ENCODE measurements around the gene LRP5.

LRP5 gene

DNA sequence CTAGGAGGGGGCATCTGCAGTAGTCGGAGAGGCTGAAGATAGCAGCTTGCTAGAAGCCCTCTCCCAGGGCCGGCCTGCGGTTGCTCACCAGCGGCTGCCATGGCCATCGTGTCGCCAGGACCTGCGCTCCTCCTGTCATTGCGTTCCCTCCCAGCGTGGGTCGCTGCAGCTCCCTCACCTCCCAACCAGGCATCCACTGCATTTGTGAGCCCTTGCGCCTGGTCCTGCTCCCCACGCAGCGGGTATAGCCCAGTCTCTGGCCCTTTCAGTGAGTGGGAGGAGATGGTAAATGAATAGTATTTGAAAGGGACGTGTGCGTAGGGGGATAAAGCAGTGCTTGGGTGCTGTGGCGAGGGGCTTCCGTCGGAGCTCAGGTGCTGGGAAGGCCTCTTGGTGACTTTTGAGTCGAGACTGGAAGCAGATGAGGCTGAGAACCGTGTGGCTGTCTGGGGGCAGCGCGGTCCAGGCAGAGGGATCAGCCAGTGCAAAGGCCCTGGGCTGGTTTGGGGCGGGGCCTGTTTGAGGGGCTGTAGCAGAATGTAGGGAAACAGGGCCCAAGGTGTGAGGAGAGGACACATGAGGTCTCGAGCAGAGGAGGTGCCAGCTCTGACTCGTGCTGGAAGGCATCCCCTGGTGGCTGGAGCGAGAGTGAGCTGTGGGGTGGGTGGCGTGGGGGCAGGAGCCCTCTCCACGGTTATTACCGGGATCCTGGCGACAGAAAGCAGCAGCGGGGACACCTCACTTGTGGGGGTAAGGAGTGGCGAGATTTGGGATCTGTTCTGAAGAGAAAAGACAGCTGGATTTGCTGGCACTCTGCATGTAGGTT, 39.3 kb downstream of the LRP5 start:
- Histone ChIP-seq H2BK12ac (ENCODE audit: low read length) (no peak overlapping the region), H3K18ac (ENCODE audit: low read length) (peak overlapping the region; percentile 61), H4K91ac (ENCODE audit: low read depth, low read length, poor library complexity) (no peak overlapping the region), H3K36me3 (replicated peaks in 1 of 2; ENCODE audit: control insufficient read depth in 2 of 2, insufficient read depth in 2 of 2, low read length in 2 of 2) (peaks cover 10 to 44% of the 10 kb centered on the region in 2 donors), H3K9me3 (replicated peaks in 1 of 2; ENCODE audit: control insufficient read depth in 2 of 2, insufficient read depth in 1 of 2, low read depth in 1 of 2, low read length in 2 of 2) (peaks cover 2 to 3% of the 10 kb centered on the region in 2 donors), H3K79me1 (ENCODE audit: low read depth, low read length) (peaks cover 10% of the 10 kb centered on the region), H3K23ac (ENCODE audit: low read depth, low read length, poor library complexity) (peak overlapping the region; percentile 59), H2BK15ac (ENCODE audit: low read length) (no peak overlapping the region), H3K4ac (ENCODE audit: low read length) (no peak overlapping the region), H2AFZ (ENCODE audit: low read length) (no peak overlapping the region), H3K27ac (replicated peaks; ENCODE audit: low read length) (no peak overlapping the region), H3K9ac (ENCODE audit: low read depth, low read length, poor library complexity) (no peak overlapping the region), H2BK5ac (ENCODE audit: low read length) (peak overlapping the region; percentile 27), H3K4me3 (ENCODE audit: low read length in 2 of 2) (no peak overlapping the region), H4K8ac (ENCODE audit: low read depth, low read length) (no peak overlapping the region), H3K14ac (ENCODE audit: low read length) (no peak overlapping the region), H2AK5ac (ENCODE audit: low read depth, low read length) (peak overlapping the region; percentile 50), H3K4me1 (ENCODE audit: control insufficient read depth in 2 of 2, insufficient read depth in 1 of 2, low read depth in 1 of 2, low read length in 2 of 2) (peaks cover 5 to 10% of the 10 kb centered on the region in 2 donors), H2BK120ac (ENCODE audit: low read depth, low read length) (no peak overlapping the region), H3K27me3 (ENCODE audit: control insufficient read depth in 3 of 3, insufficient read depth in 3 of 3, low read depth in 1 of 3, low read length in 3 of 3) (no peaks in the 10 kb centered on the region), H3K4me2 (ENCODE audit: insufficient read depth, low read length, poor library complexity, severe bottlenecking) (no peak overlapping the region)
- DNase-seq (ENCODE audit: low spot score): no peak
- 100% methylated on average over 3 of the region's 32 CpGs; no CpG with 5 or more reads in 1 of the 2 donors for WGBS, 2 donors (ENCODE audit: extremely low coverage in 2 of 2, insufficient read length in 2 of 2, insufficient replicate concordance in 1 of 2)

GRCh38 chr11:68352591-68352990, 40.2 kb downstream of the LRP5 start:
- H3K27ac ChIP-seq (replicated peaks; ENCODE audit: low read length): no peak overlapping the region
- H3K23ac ChIP-seq (ENCODE audit: low read depth, low read length, poor library complexity): no peak overlapping the region
- H3K27me3 ChIP-seq (ENCODE audit: control insufficient read depth in 3 of 3, insufficient read depth in 3 of 3, low read depth in 1 of 3, low read length in 3 of 3): no peaks in the 10 kb centered on the region
- H3K9me3 ChIP-seq (replicated peaks in 1 of 2; ENCODE audit: control insufficient read depth in 2 of 2, insufficient read depth in 1 of 2, low read depth in 1 of 2, low read length in 2 of 2): peaks cover 3% of the 10 kb centered on the region in 2 donors
- WGBS, 2 donors (ENCODE audit: extremely low coverage in 2 of 2, insufficient read length in 2 of 2, insufficient replicate concordance in 1 of 2): no CpG with 5 or more reads among the region's 4 CpGs
- H4K91ac ChIP-seq (ENCODE audit: low read depth, low read length, poor library complexity): no peak overlapping the region
- no peak overlapping the region for H3K4me3 ChIP-seq (ENCODE audit: low read length in 2 of 2)
- no peak overlapping the region for H4K8ac ChIP-seq (ENCODE audit: low read depth, low read length)
- no peak overlapping the region for H3K9ac ChIP-seq (ENCODE audit: low read depth, low read length, poor library complexity)
- H3K4me1 ChIP-seq (ENCODE audit: control insufficient read depth in 2 of 2, insufficient read depth in 1 of 2, low read depth in 1 of 2, low read length in 2 of 2): peaks cover 5 to 10% of the 10 kb centered on the region in 2 donors
- no peak overlapping the region for H2AK5ac ChIP-seq (ENCODE audit: low read depth, low read length)
- H2BK15ac ChIP-seq (ENCODE audit: low read length): no peak overlapping the region
- H2BK120ac ChIP-seq (ENCODE audit: low read depth, low read length): no peak overlapping the region
- H2AFZ ChIP-seq (ENCODE audit: low read length): no peak overlapping the region
- no peak overlapping the region for H3K18ac ChIP-seq (ENCODE audit: low read length)
- H3K36me3 ChIP-seq (replicated peaks in 1 of 2; ENCODE audit: control insufficient read depth in 2 of 2, insufficient read depth in 2 of 2, low read length in 2 of 2): peaks cover 12 to 50% of the 10 kb centered on the region in 2 donors
- no peak overlapping the region for H3K4ac ChIP-seq (ENCODE audit: low read length)
- no peak overlapping the region for H2BK12ac ChIP-seq (ENCODE audit: low read length)
- H2BK5ac ChIP-seq (ENCODE audit: low read length): no peak overlapping the region
- H3K14ac ChIP-seq (ENCODE audit: low read length): no peak overlapping the region
- peaks cover 6% of the 10 kb centered on the region for H3K79me1 ChIP-seq (ENCODE audit: low read depth, low read length)
- DNase-seq (ENCODE audit: low spot score): no peak
- H3K4me2 ChIP-seq (ENCODE audit: insufficient read depth, low read length, poor library complexity, severe bottlenecking): no peak overlapping the region

- Histone ChIP-seq H2BK15ac (ENCODE audit: low read length) (peak overlapping the region; percentile 32), H2AK5ac (ENCODE audit: low read depth, low read length) (no peak overlapping the region), H3K14ac (ENCODE audit: low read length) (no peak overlapping the region), H3K4ac (ENCODE audit: low read length) (no peak overlapping the region), H2BK12ac (ENCODE audit: low read length) (no peak overlapping the region), H2BK5ac (ENCODE audit: low read length) (no peak overlapping the region), H2BK120ac (ENCODE audit: low read depth, low read length) (no peak overlapping the region), H3K79me1 (ENCODE audit: low read depth, low read length) (peaks cover 3% of the 10 kb centered on the region), H3K9ac (ENCODE audit: low read depth, low read length, poor library complexity) (no peak overlapping the region), H4K8ac (ENCODE audit: low read depth, low read length) (no peak overlapping the region), H3K4me1 (ENCODE audit: control insufficient read depth in 2 of 2, insufficient read depth in 1 of 2, low read depth in 1 of 2, low read length in 2 of 2) (peaks cover 5 to 10% of the 10 kb centered on the region in 2 donors), H3K27ac (replicated peaks; ENCODE audit: low read length) (no peak overlapping the region), H3K4me2 (ENCODE audit: insufficient read depth, low read length, poor library complexity, severe bottlenecking) (no peak overlapping the region), H3K18ac (ENCODE audit: low read length) (peak overlapping the region; percentile 84), H3K36me3 (replicated peaks in 1 of 2; ENCODE audit: control insufficient read depth in 2 of 2, insufficient read depth in 2 of 2, low read length in 2 of 2) (peaks cover 13 to 52% of the 10 kb centered on the region in 2 donors), H4K91ac (ENCODE audit: low read depth, low read length, poor library complexity) (no peak overlapping the region), H3K4me3 (ENCODE audit: low read length in 2 of 2) (no peak overlapping the region), H3K23ac (ENCODE audit: low read depth, low read length, poor library complexity) (peak overlapping the region; percentile 57), H3K27me3 (ENCODE audit: control insufficient read depth in 3 of 3, insufficient read depth in 3 of 3, low read depth in 1 of 3, low read length in 3 of 3) (no peaks in the 10 kb centered on the region), H2AFZ (ENCODE audit: low read length) (no peak overlapping the region), H3K9me3 (replicated peaks in 1 of 2; ENCODE audit: control insufficient read depth in 2 of 2, insufficient read depth in 1 of 2, low read depth in 1 of 2, low read length in 2 of 2) (peaks cover 3 to 4% of the 10 kb centered on the region in 2 donors)
- no CpG with 5 or more reads among the region's 7 CpGs for WGBS, 2 donors (ENCODE audit: extremely low coverage in 2 of 2, insufficient read length in 2 of 2, insufficient replicate concordance in 1 of 2)
- DNase-seq (ENCODE audit: low spot score): no peak
Measured at GRCh38 chr11:68353118-68353517, 40.7 kb downstream of the LRP5 start.

GRCh38 chr11:68353669-68354068, 41.3 kb downstream of the LRP5 start:
- H4K91ac ChIP-seq (ENCODE audit: low read depth, low read length, poor library complexity): peak overlapping the region; percentile 23
- H3K36me3 ChIP-seq (replicated peaks in 1 of 2; ENCODE audit: control insufficient read depth in 2 of 2, insufficient read depth in 2 of 2, low read length in 2 of 2): peaks cover 16 to 53% of the 10 kb centered on the region in 2 donors
- no peak for DNase-seq (ENCODE audit: low spot score)
- no peak overlapping the region for H3K4me2 ChIP-seq (ENCODE audit: insufficient read depth, low read length, poor library complexity, severe bottlenecking)
- peak overlapping the region; percentile 84 for H3K18ac ChIP-seq (ENCODE audit: low read length)
- H2BK120ac ChIP-seq (ENCODE audit: low read depth, low read length): no peak overlapping the region
- H4K8ac ChIP-seq (ENCODE audit: low read depth, low read length): no peak overlapping the region
- H2AFZ ChIP-seq (ENCODE audit: low read length): no peak overlapping the region
- H3K23ac ChIP-seq (ENCODE audit: low read depth, low read length, poor library complexity): peak overlapping the region; percentile 57
- H3K4ac ChIP-seq (ENCODE audit: low read length): no peak overlapping the region
- H3K27me3 ChIP-seq (ENCODE audit: control insufficient read depth in 3 of 3, insufficient read depth in 3 of 3, low read depth in 1 of 3, low read length in 3 of 3): no peaks in the 10 kb centered on the region
- H3K14ac ChIP-seq (ENCODE audit: low read length): no peak overlapping the region
- no peak overlapping the region for H3K4me3 ChIP-seq (ENCODE audit: low read length in 2 of 2)
- peaks cover 4 to 6% of the 10 kb centered on the region in 2 donors for H3K9me3 ChIP-seq (replicated peaks in 1 of 2; ENCODE audit: control insufficient read depth in 2 of 2, insufficient read depth in 1 of 2, low read depth in 1 of 2, low read length in 2 of 2)
- no peak overlapping the region for H3K9ac ChIP-seq (ENCODE audit: low read depth, low read length, poor library complexity)
- peaks cover 5 to 10% of the 10 kb centered on the region in 2 donors for H3K4me1 ChIP-seq (ENCODE audit: control insufficient read depth in 2 of 2, insufficient read depth in 1 of 2, low read depth in 1 of 2, low read length in 2 of 2)
- peak overlapping the region; percentile 32 for H2BK15ac ChIP-seq (ENCODE audit: low read length)
- no CpG with 5 or more reads among the region's 11 CpGs for WGBS, 2 donors (ENCODE audit: extremely low coverage in 2 of 2, insufficient read length in 2 of 2, insufficient replicate concordance in 1 of 2)
- H2BK12ac ChIP-seq (ENCODE audit: low read length): no peak overlapping the region
- no peak overlapping the region for H3K27ac ChIP-seq (replicated peaks; ENCODE audit: low read length)
- no peak overlapping the region for H2BK5ac ChIP-seq (ENCODE audit: low read length)
- H3K79me1 ChIP-seq (ENCODE audit: low read depth, low read length): peaks cover 3% of the 10 kb centered on the region
- peak overlapping the region; percentile 70 for H2AK5ac ChIP-seq (ENCODE audit: low read depth, low read length)

Measured in neuronal stem cell (in vitro differentiated cells).